Measurements from ENCODE around the gene TSPY4. TPM values are rescaled to one million over a fixed set of nuclear protein-coding genes. Genes with fewer than 3 reads are reported as not detected.
"Not testable (repeated sequence)": the region's sequence is repeated elsewhere in the genome, so short reads cannot be mapped to it uniquely, and the experiment has no call there.

Gene TSPY4
- not detected for total RNA-seq
- not detected for polyA plus RNA-seq (ENCODE audit: insufficient read depth, low read depth, low replicate concordance)
- long read RNA-seq, donor 1: 0 reads
- long read RNA-seq, donor 2: 0 reads
- long read RNA-seq, donor 3: 0 reads
- long read RNA-seq, donor 4: 0 reads
- long read RNA-seq, donor 5: 0 reads
- long read RNA-seq, donor 6: 0 reads
- long read RNA-seq, donor 7: 0 reads
- long read RNA-seq, donor 8: 0 reads
- long read RNA-seq, donor 9: 0 reads
- long read RNA-seq, donor 10: 0 reads

- H3K4me3 ChIP-seq (ENCODE audit: low read length in 3 of 3); DNase-seq; H3K36me3 ChIP-seq (ENCODE audit: control insufficient read depth in 2 of 3, insufficient read depth in 3 of 3, low read length in 3 of 3); H3K27me3 ChIP-seq (ENCODE audit: control insufficient read depth, insufficient read depth, low read length); H3K27ac ChIP-seq (ENCODE audit: low read depth in 2 of 2, low read length in 2 of 2); H3K4me1 ChIP-seq (ENCODE audit: control insufficient read depth in 2 of 3, insufficient read depth in 2 of 3, low read depth in 1 of 3, low read length in 3 of 3); H3K9ac ChIP-seq (ENCODE audit: low read length in 3 of 3); FAIRE-seq; intact Hi-C loops (cut with DNase I); H3K9me3 ChIP-seq (ENCODE audit: control insufficient read depth in 2 of 3, insufficient read depth in 1 of 3, low read length in 3 of 3): not testable (repeated sequence)
These were observed at the start of gene TSPY4 for GRCh38 chrY:9337164-9337563. TSPY4 (plus strand) TSS chrY:9337464; CDS start chrY:9337510, 46 bp downstream.

DNA sequence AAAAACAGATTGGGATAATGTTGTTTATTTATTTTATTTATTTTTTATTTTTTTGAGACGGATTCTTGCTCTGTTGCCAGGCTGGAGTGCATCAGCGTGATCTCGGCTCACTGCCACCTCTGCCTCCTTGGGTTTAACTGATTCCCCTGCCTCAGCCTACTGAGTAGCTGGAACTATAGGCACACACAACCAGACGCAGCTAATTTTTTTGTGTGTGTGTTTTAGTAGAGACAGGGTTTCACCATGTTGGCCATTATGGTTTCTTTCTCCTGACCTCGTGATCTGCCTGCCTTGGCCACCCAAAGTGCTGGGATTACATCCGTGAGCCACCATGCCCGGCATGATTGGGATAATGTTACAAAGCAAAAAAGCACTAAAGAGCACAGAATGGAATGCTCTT lies 16.3 kb upstream of the TSPY4 start:
- DNase-seq (no peak), FAIRE-seq (no peak)
- Histone ChIP-seq H3K9ac (ENCODE audit: low read length in 3 of 3) (no peak overlapping the region), H3K4me1 (ENCODE audit: control insufficient read depth in 2 of 3, insufficient read depth in 2 of 3, low read depth in 1 of 3, low read length in 3 of 3) (no peaks in the 10 kb centered on the region), H3K36me3 (ENCODE audit: control insufficient read depth in 2 of 3, insufficient read depth in 3 of 3, low read length in 3 of 3) (no peaks in the 10 kb centered on the region), H3K27me3 (ENCODE audit: control insufficient read depth, insufficient read depth, low read length) (no peaks in the 10 kb centered on the region), H3K9me3 (ENCODE audit: control insufficient read depth in 2 of 3, insufficient read depth in 1 of 3, low read length in 3 of 3) (no peaks in the 10 kb centered on the region), H3K4me3 (ENCODE audit: low read length in 3 of 3) (no peak overlapping the region), H3K27ac (ENCODE audit: low read depth in 2 of 2, low read length in 2 of 2) (no peak overlapping the region)
- intact Hi-C loops (cut with DNase I): no loop called here
- TF ChIP-seq, protein P1, sequence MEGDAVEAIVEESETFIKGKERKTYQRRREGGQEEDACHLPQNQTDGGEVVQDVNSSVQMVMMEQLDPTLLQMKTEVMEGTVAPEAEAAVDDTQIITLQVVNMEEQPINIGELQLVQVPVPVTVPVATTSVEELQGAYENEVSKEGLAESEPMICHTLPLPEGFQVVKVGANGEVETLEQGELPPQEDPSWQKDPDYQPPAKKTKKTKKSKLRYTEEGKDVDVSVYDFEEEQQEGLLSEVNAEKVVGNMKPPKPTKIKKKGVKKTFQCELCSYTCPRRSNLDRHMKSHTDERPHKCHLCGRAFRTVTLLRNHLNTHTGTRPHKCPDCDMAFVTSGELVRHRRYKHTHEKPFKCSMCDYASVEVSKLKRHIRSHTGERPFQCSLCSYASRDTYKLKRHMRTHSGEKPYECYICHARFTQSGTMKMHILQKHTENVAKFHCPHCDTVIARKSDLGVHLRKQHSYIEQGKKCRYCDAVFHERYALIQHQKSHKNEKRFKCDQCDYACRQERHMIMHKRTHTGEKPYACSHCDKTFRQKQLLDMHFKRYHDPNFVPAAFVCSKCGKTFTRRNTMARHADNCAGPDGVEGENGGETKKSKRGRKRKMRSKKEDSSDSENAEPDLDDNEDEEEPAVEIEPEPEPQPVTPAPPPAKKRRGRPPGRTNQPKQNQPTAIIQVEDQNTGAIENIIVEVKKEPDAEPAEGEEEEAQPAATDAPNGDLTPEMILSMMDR (IDR thresholded peaks at IDR 0.05; ENCODE audit: borderline replicate concordance, extremely low read depth, insufficient read depth): no peak

GRCh38 chrY:9357497-9357896 lies 20.2 kb downstream of the TSPY4 start, which contains the start of gene TSPY8:
TSPY8 (plus strand) TSS chrY:9357797; CDS start chrY:9357843, 46 bp downstream.
- H3K27ac ChIP-seq (ENCODE audit: low read depth in 2 of 2, low read length in 2 of 2); FAIRE-seq; H3K27me3 ChIP-seq (ENCODE audit: control insufficient read depth, insufficient read depth, low read length); H3K9ac ChIP-seq (ENCODE audit: low read length in 3 of 3); H3K36me3 ChIP-seq (ENCODE audit: control insufficient read depth in 2 of 3, insufficient read depth in 3 of 3, low read length in 3 of 3); intact Hi-C loops (cut with DNase I); H3K9me3 ChIP-seq (ENCODE audit: control insufficient read depth in 2 of 3, insufficient read depth in 1 of 3, low read length in 3 of 3); DNase-seq; H3K4me1 ChIP-seq (ENCODE audit: control insufficient read depth in 2 of 3, insufficient read depth in 2 of 3, low read depth in 1 of 3, low read length in 3 of 3); H3K4me3 ChIP-seq (ENCODE audit: low read length in 3 of 3): not testable (repeated sequence)

Other genes starting within 250 kb of the TSPY4 start
- not detected for gene TSPY8, start 20.3 kb downstream of the TSPY4 start, total RNA-seq
- gene TSPY8, start 20.3 kb downstream of the TSPY4 start, polyA plus RNA-seq (ENCODE audit: insufficient read depth, low read depth, low replicate concordance): not detected
- not detected for gene TSPY3, start 61.0 kb downstream of the TSPY4 start, total RNA-seq
- not detected for gene TSPY3, start 61.0 kb downstream of the TSPY4 start, polyA plus RNA-seq (ENCODE audit: insufficient read depth, low read depth, low replicate concordance)
- not detected for gene TSPY1, start 129.5 kb downstream of the TSPY4 start, total RNA-seq
- gene TSPY1, start 129.5 kb downstream of the TSPY4 start, polyA plus RNA-seq (ENCODE audit: insufficient read depth, low read depth, low replicate concordance): not detected
- gene TSPY9, start 149.8 kb downstream of the TSPY4 start, total RNA-seq: not detected
- gene TSPY9, start 149.8 kb downstream of the TSPY4 start, polyA plus RNA-seq (ENCODE audit: insufficient read depth, low read depth, low replicate concordance): not detected
- gene TSPY10, start 190.4 kb downstream of the TSPY4 start, total RNA-seq: not detected
- not detected for gene TSPY10, start 190.4 kb downstream of the TSPY4 start, polyA plus RNA-seq (ENCODE audit: insufficient read depth, low read depth, low replicate concordance)